HepG2 (cell line): ENCODE results near the gene ZNF821. TPM values are rescaled to one million over a fixed set of nuclear protein-coding genes. Genes with fewer than 3 reads are reported as not detected.

Experiments
- ATAC-seq: fragments of 200-7000 bp; cut with Tn5 transposase; 3 replicates; pipeline ENCODE4 v1.9.1; 2020; ENCODE audit warnings: mild to moderate bottlenecking, moderate library complexity
- BruUV-seq: library from RNA; stranded (reverse); fragments of 400-500 nt; replicated peaks from 2 replicates; lab custom pipeline; 2021; lab: Mats Ljungman, UMichigan
- CTCF ChIA-PET: fragments of 300-600 bp; formaldehyde crosslinking; extraction: SDS; loops from one replicate; lab custom pipeline; 2021; ENCODE audit warnings: low total read pairs, inconsistent platforms, low intra/inter-chr PET ratio; lab: Yijun Ruan, JAX
- POLR2A ChIA-PET: fragments of 350-600 bp; sonication (Branson Sonifier 250); formaldehyde crosslinking; loops from one replicate; lab custom pipeline; 2020; ENCODE audit warnings: antibody characterized with exemption, inconsistent platforms; lab: Yijun Ruan, JAX
- DNase-seq: peaks from one replicate; pipeline ENCODE4 v3.0.0-alpha.2; 2015; ENCODE audit warnings: low spot score
- FAIRE-seq: peaks from 3 replicates; lab custom pipeline; 2011; peaks lifted over from hg19 to GRCh38; lab: Jason Lieb, UNC
- H2AFZ ChIP-seq: one replicate; pipeline ENCODE4 v1.6.1; 2011; ENCODE audit warnings: low read length, inconsistent platforms
- H3K27ac ChIP-seq: fragments of 300-600 bp; 3 replicates; pipeline ENCODE4 v1.8.0; 2011; ENCODE audit warnings: mixed run types, mild to moderate bottlenecking, mixed read lengths, low read length, inconsistent platforms; ENCODE audit not compliant: insufficient read depth; ENCODE audit errors: extremely low read length
- H3K27me3 ChIP-seq, 2 experiments: fragments of 200-600 bp in 1 of 2; 2 replicates in 1 of 2; 3 replicates in 1 of 2; pipeline versions ENCODE4 v1.6.0 to v1.8.0; 2011; ENCODE audit warnings: low read length in 2 of 2, mild to moderate bottlenecking in 2 of 2, moderate library complexity in 2 of 2, inconsistent platforms in 1 of 2; ENCODE audit not compliant: insufficient read depth in 2 of 2, control insufficient read depth in 1 of 2
- H3K36me3 ChIP-seq, 2 experiments: fragments of 200-600 bp in 1 of 2; replicated peaks in 1 of 2; 2 replicates in 1 of 2; 3 replicates in 1 of 2; pipeline versions ENCODE4 v1.5.1 to v1.8.0; 2011; ENCODE audit warnings: low read length in 2 of 2, inconsistent platforms in 1 of 2; ENCODE audit not compliant: insufficient read depth in 2 of 2, control insufficient read depth in 1 of 2
- H3K4me1 ChIP-seq: 2 replicates; pipeline ENCODE4 v1.5.1; 2012; ENCODE audit warnings: low read length, inconsistent platforms; ENCODE audit not compliant: insufficient read depth
- H3K4me2 ChIP-seq: 2 replicates; pipeline ENCODE4 v1.6.0; 2011; ENCODE audit warnings: low read depth, low read length, inconsistent platforms
- H3K4me3 ChIP-seq, 3 experiments: fragments of 200-600 bp in 1 of 3; sonication (generic), shearing (Covaris generic) in 1 of 3; replicated peaks in 1 of 3; 2 replicates each; pipeline ENCODE4 v1.5.1; 2011 to 2016; ENCODE audit warnings: low read length in 3 of 3, inconsistent platforms in 2 of 3, low read depth in 2 of 3, mild to moderate bottlenecking in 2 of 3, control low read depth in 1 of 3, mixed read lengths in 1 of 3; ENCODE audit not compliant: insufficient read depth in 1 of 3
- H3K79me2 ChIP-seq: one replicate; pipeline ENCODE4 v1.6.1; 2011; ENCODE audit warnings: low read length, inconsistent platforms; ENCODE audit not compliant: insufficient read depth
- H3K9ac ChIP-seq: 2 replicates; pipeline ENCODE4 v1.6.0; 2011; ENCODE audit warnings: mild to moderate bottlenecking, low read depth, low read length, inconsistent platforms; ENCODE audit not compliant: insufficient read depth
- H3K9me3 ChIP-seq: 2 replicates; pipeline ENCODE4 v1.5.1; 2012; ENCODE audit warnings: mild to moderate bottlenecking, low read length
- H4K20me1 ChIP-seq: 2 replicates; pipeline ENCODE4 v1.6.0; 2011; ENCODE audit warnings: inconsistent platforms, mild to moderate bottlenecking, low read length, moderate library complexity; ENCODE audit not compliant: insufficient read depth
- ATF7 ChIP-seq, 2 experiments: fragments of 450-650 bp in 1 of 2; sonication (generic) in 1 of 2; formaldehyde crosslinking in 1 of 2; IDR thresholded peaks; 2 replicates each; pipeline versions ENCODE4 v1.4.0 to v1.6.1; 2016 to 2020; ENCODE audit warnings: antibody characterized with exemption in 1 of 2, mild to moderate bottlenecking in 1 of 2, missing genetic modification reagents in 1 of 2
- CEBPB ChIP-seq: IDR thresholded peaks from 2 replicates; pipeline ENCODE4 v1.6.1; 2011; ENCODE audit warnings: low read depth, low read length, improper control_type of control experiment, borderline replicate concordance
- DDIT3 ChIP-seq: sonication (generic); formaldehyde crosslinking; IDR thresholded peaks from 2 replicates; pipeline ENCODE4 v1.4.0; 2020; ENCODE audit warnings: mild to moderate bottlenecking, missing genetic modification reagents
- FOXA1 ChIP-seq, 2 experiments: fragments of 450-650 bp in 1 of 2; sonication (generic) in 1 of 2; formaldehyde crosslinking in 1 of 2; IDR thresholded peaks; 2 replicates each; pipeline versions ENCODE4 v1.4.0 to v1.6.1; 2016 to 2020; ENCODE audit warnings: missing genetic modification reagents in 1 of 2
- GATAD1 ChIP-seq: IDR thresholded peaks from 2 replicates; pipeline ENCODE4 v1.6.1; 2016; ENCODE audit warnings: missing genetic modification reagents, missing compliant biosample characterization
- HES4 ChIP-seq: sonication (generic); formaldehyde crosslinking; IDR thresholded peaks from 2 replicates; pipeline ENCODE4 v1.9.0; 2021; ENCODE audit warnings: mild to moderate bottlenecking, missing genetic modification reagents, borderline replicate concordance
- HNF4A ChIP-seq: sonication (generic); formaldehyde crosslinking; IDR thresholded peaks from 2 replicates; pipeline ENCODE4 v1.4.0; 2020; ENCODE audit warnings: missing genetic modification reagents
- HOMEZ ChIP-seq: IDR thresholded peaks from 2 replicates; pipeline ENCODE4 v1.6.1; 2016; ENCODE audit warnings: low read depth
- HOXA9 ChIP-seq: sonication (generic); formaldehyde crosslinking; IDR thresholded peaks from 2 replicates; pipeline ENCODE4 v1.8.1; 2022; ENCODE audit warnings: missing genetic modification reagents, mild to moderate bottlenecking, moderate library complexity, borderline replicate concordance
- MAF1 ChIP-seq: sonication (generic); formaldehyde crosslinking; IDR thresholded peaks from 2 replicates; pipeline ENCODE4 v1.5.0; 2020; ENCODE audit warnings: missing genetic modification reagents, borderline replicate concordance
- PLRG1 ChIP-seq: fragments of 450-650 bp; conservative IDR thresholded peaks from 2 replicates; pipeline ENCODE4 v1.6.1; 2016
- PPARG ChIP-seq: conservative IDR thresholded peaks from 2 replicates; pipeline ENCODE4 v1.6.1; 2016; ENCODE audit warnings: missing biosample characterization, missing genetic modification reagents
- RBAK ChIP-seq: sonication (generic); formaldehyde crosslinking; IDR thresholded peaks from 2 replicates; pipeline ENCODE4 v1.5.1; 2020; ENCODE audit warnings: mild to moderate bottlenecking, missing genetic modification reagents
- REL ChIP-seq: sonication (generic); formaldehyde crosslinking; conservative IDR thresholded peaks from 2 replicates; pipeline ENCODE4 v1.8.0; 2022; ENCODE audit warnings: mild to moderate bottlenecking, missing genetic modification reagents, moderate library complexity
- SP140L ChIP-seq: sonication (generic); formaldehyde crosslinking; IDR thresholded peaks from 2 replicates; pipeline ENCODE4 v1.4.0; 2020; ENCODE audit warnings: missing genetic modification reagents, borderline replicate concordance
- ZKSCAN1 ChIP-seq: fragments of 150-350 bp; IDR thresholded peaks from 2 replicates; pipeline ENCODE4 v1.6.1; 2014; ENCODE audit warnings: low read length
- ZMYM2 ChIP-seq: sonication (generic); formaldehyde crosslinking; IDR thresholded peaks from 2 replicates; pipeline ENCODE4 v1.8.0; 2022; ENCODE audit warnings: mild to moderate bottlenecking, missing genetic modification reagents
- ZNF879 ChIP-seq: sonication (generic); formaldehyde crosslinking; IDR thresholded peaks from 2 replicates; pipeline ENCODE4 v1.8.1; 2023; ENCODE audit warnings: missing genetic modification reagents
- ZSCAN9 ChIP-seq: IDR thresholded peaks from 2 replicates; pipeline ENCODE4 v1.6.1; 2016; ENCODE audit warnings: borderline replicate concordance
- WGBS: methylation state at CpG from one replicate; pipeline ENCODE4 v1.1.6; 2017; ENCODE audit warnings: low lambda C conversion rate; 5-methylcytosine and 5-hydroxymethylcytosine counted together
- in situ Hi-C: cut with HindIII; loops from 2 replicates; pipeline ENCODE4 v1.10.0; 2017; ENCODE audit warnings: low pct_unique_long_range_greater_than_20kb; ENCODE audit not compliant: extremely low pct_ligation_motif_present
- intact Hi-C: fragments of 100-400 bp; cut with micrococcal nuclease; formaldehyde crosslinking; loops from one replicate; pipeline ENCODE4 v1.10.0; 2022; ENCODE audit not compliant: unreplicated experiment
- polyA plus RNA-seq, 8 experiments: library from polyadenylated mRNA; depleted of rRNA in 3 of 8; stranded (reverse) in 7 of 8; unstranded in 1 of 8; fragments of >200 nt; fragmentation: Illumina TruSeq in 4 of 8; extraction: Trizol in 4 of 8; gene quantifications; 2 replicates each; pipeline versions ENCODE4 v1.2.1 to v1.2.3, GENCODE V29; 2011 to 2016; ENCODE audit warnings: low read depth in 4 of 8, missing spikeins in 1 of 8, mixed read lengths in 1 of 8; ENCODE audit not compliant: insufficient read depth in 1 of 8
- total RNA-seq, 5 experiments: library from RNA; depleted of rRNA; stranded (reverse); fragments of >200 nt; fragmentation: Illumina TruSeq; extraction: Trizol; gene quantifications; 2 replicates each; pipeline ENCODE4 v1.2.3, GENCODE V29; 2016; ENCODE audit warnings: low read depth in 1 of 5
- TF ChIP-seq, protein P1 (sequence below): sonication (generic); formaldehyde crosslinking; IDR thresholded peaks from 2 replicates; pipeline ENCODE4 v1.4.0; 2020; ENCODE audit warnings: mild to moderate bottlenecking, missing genetic modification reagents
- TF ChIP-seq, protein P2 (sequence below): sonication (generic); formaldehyde crosslinking; IDR thresholded peaks from 2 replicates; pipeline ENCODE4 v1.4.0; 2020; ENCODE audit warnings: missing genetic modification reagents

Gene ZNF821
- total and polyA plus RNA-seq, 2 of the 13 experiments (the other 11 are each of a cell fraction or from before 2014, with no cell fraction given), result 7.0 to 9.1 TPM

DNA sequence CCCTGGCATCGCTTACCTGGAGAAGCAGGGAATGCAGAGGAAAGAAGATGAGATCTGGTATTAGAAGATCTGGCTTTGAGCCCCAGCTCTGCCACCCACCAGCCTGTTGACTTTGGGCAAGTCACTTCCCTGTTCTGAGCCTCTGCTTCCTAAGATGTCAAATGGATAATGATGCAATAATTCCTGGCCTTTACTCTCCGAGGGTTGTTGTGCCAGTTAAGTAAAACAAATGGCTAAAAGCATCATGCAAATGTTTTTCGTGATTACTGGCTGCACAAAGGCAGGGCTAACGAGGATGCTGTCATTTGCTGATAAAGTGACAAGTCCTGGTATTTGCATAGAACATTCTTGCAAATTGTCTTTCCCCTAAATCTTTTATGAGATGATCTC, 1.3 kb upstream of the ZNF821 start:
- CTCF ChIA-PET, result no interaction called here
- DNase-seq, result no peak
- intact Hi-C loops (no loop called here), in situ Hi-C loops (no loop called here)
- Histone ChIP-seq H3K27ac (no peak overlapping the region), H3K9ac (no peak overlapping the region), H3K27me3 (no peaks in the 10 kb centered on the region), H3K9me3 (no peaks in the 10 kb centered on the region), H3K4me1 (peaks cover 23% of the 10 kb centered on the region), H3K79me2 (no peaks in the 10 kb centered on the region), H3K36me3 (peaks cover 0 to under 1% of the 10 kb centered on the region in 2 experiments; a peak in 1 of 5 replicates), H3K4me3 (peak overlapping the region; percentile 1 to 99 (median 77); a peak in 3 of 6 replicates), H4K20me1 (no peaks in the 10 kb centered on the region), H2AFZ (no peak overlapping the region), H3K4me2 (peak overlapping the region; percentile 88)
- POLR2A ChIA-PET, result interaction anchor here (1.6 to 3.6 kb wide), 2 partner anchors 10 to 21 kb away, joined by 4 to 59 read pairs; partner anchors contain the start of gene IST1
- FAIRE-seq, result no peak
- no peak for ATAC-seq
- BruUV-seq, result TSS peak; percentile 54
- 4% methylated on average over 4 of the region's 4 CpGs for WGBS
- TF ChIP-seq HOMEZ (no peak), ATF7 (IDR thresholded peaks at IDR 0.05) (peak; percentile 84), ATF7 (CRISPR knock-in tag; IDR thresholded peaks at IDR 0.05) (no peak), ZNF879 (CRISPR knock-in tag) (no peak), CEBPB (peak; percentile 91), ZKSCAN1 (no peak), SP140L (CRISPR knock-in tag) (no peak), HNF4A (CRISPR knock-in tag) (no peak), MAF1 (no peak), GATAD1 (CRISPR knock-in tag) (no peak), ZSCAN9 (no peak), RBAK (no peak), HES4 (no peak), PPARG (no peak), ZMYM2 (CRISPR knock-in tag) (0 out of 2 replicates have a peak, but pooled peaks have one; percentile 6), PLRG1 (no peak), HOXA9 (no peak), DDIT3 (CRISPR knock-in tag) (no peak), FOXA1 (IDR thresholded peaks at IDR 0.05) (no peak), FOXA1 (CRISPR knock-in tag; IDR thresholded peaks at IDR 0.05) (peak; percentile 72), REL (CRISPR knock-in tag) (no peak)
- TF ChIP-seq, protein P1, sequence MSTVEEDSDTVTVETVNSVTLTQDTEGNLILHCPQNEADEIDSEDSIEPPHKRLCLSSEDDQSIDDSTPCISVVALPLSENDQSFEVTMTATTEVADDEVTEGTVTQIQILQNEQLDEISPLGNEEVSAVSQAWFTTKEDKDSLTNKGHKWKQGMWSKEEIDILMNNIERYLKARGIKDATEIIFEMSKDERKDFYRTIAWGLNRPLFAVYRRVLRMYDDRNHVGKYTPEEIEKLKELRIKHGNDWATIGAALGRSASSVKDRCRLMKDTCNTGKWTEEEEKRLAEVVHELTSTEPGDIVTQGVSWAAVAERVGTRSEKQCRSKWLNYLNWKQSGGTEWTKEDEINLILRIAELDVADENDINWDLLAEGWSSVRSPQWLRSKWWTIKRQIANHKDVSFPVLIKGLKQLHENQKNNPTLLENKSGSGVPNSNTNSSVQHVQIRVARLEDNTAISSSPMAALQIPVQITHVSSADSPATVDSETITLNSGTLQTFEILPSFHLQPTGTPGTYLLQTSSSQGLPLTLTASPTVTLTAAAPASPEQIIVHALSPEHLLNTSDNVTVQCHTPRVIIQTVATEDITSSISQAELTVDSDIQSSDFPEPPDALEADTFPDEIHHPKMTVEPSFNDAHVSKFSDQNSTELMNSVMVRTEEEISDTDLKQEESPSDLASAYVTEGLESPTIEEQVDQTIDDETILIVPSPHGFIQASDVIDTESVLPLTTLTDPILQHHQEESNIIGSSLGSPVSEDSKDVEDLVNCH, result no peak
- TF ChIP-seq, protein P2, sequence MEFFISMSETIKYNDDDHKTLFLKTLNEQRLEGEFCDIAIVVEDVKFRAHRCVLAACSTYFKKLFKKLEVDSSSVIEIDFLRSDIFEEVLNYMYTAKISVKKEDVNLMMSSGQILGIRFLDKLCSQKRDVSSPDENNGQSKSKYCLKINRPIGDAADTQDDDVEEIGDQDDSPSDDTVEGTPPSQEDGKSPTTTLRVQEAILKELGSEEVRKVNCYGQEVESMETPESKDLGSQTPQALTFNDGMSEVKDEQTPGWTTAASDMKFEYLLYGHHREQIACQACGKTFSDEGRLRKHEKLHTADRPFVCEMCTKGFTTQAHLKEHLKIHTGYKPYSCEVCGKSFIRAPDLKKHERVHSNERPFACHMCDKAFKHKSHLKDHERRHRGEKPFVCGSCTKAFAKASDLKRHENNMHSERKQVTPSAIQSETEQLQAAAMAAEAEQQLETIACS (CRISPR knock-in tag), result peak; percentile 37; the same call in 1 of the 2 replicates
